Hippocampal formation (tissue), 2 donors: ENCODE data around the gene TMEM50B.
"Not testable (repeated sequence)": the region's sequence is repeated elsewhere in the genome, so short reads cannot be mapped to it uniquely, and the experiment has no call there.

Experiments used
- DNase-seq, 2 donors: peaks; one replicate each; lab custom pipeline; 2025; lab: John Stamatoyannopoulos, UW

The TMEM50B gene

GRCh38 chr21:33478182-33478581 lies 1.6 kb downstream of the TMEM50B start:
- no peak for DNase-seq

GRCh38 chr21:33477066-33477465 lies 2.7 kb downstream of the TMEM50B start:
- no peak for DNase-seq

- DNase-seq: no peak
Measured at GRCh38 chr21:33473344-33473743, 6.4 kb downstream of the TMEM50B start.

- DNase-seq: no peak
Measured at GRCh38 chr21:33470701-33471100, 9.1 kb downstream of the TMEM50B start.

GRCh38 chr21:33469183-33469582 lies 10.6 kb downstream of the TMEM50B start:
- DNase-seq: not testable (repeated sequence)

GRCh38 chr21:33461538-33462250 lies 18.1 kb downstream of the TMEM50B start:
- no peak for DNase-seq

GRCh38 chr21:33458861-33459260 lies 20.9 kb downstream of the TMEM50B start:
- no peak for DNase-seq

- DNase-seq: no peak
Measured at GRCh38 chr21:33455686-33456446, 23.9 kb downstream of the TMEM50B start.

GRCh38 chr21:33452362-33452761 lies 27.4 kb downstream of the TMEM50B start:
- no peak for DNase-seq

- DNase-seq: no peak
Measured at GRCh38 chr21:33451634-33452071, 28.1 kb downstream of the TMEM50B start.

- DNase-seq: no peak
Measured at GRCh38 chr21:33449616-33450015, 30.2 kb downstream of the TMEM50B start.

- not testable (repeated sequence) for DNase-seq
Measured at GRCh38 chr21:33446620-33447019, 33.2 kb downstream of the TMEM50B start.

- DNase-seq: no peak
Measured at GRCh38 chr21:33444499-33444898, 35.3 kb downstream of the TMEM50B start.

GRCh38 chr21:33443194-33443593 lies 36.6 kb downstream of the TMEM50B start:
- DNase-seq: no peak

GRCh38 chr21:33441489-33442477 lies 38.0 kb downstream of the TMEM50B start:
- no peak for DNase-seq

GRCh38 chr21:33437140-33437539 lies 42.6 kb downstream of the TMEM50B start:
- DNase-seq: no peak

- peak in 1 of 2 donors; percentile 21 for DNase-seq
Measured at GRCh38 chr21:33434770-33435360, 44.9 kb downstream of the TMEM50B start.

- no peak for DNase-seq
Measured at GRCh38 chr21:33433425-33434114, 46.2 kb downstream of the TMEM50B start.

- DNase-seq: no peak
Measured at GRCh38 chr21:33433001-33433400, 46.8 kb downstream of the TMEM50B start.

GRCh38 chr21:33432496-33432895 lies 47.3 kb downstream of the TMEM50B start:
- no peak for DNase-seq

GRCh38 chr21:33430858-33431257 lies 48.9 kb downstream of the TMEM50B start:
- DNase-seq: no peak
